HG02610 (cell line): ENCODE measurements around the gene EPHA2.
"Not testable (repeated sequence)": the region's sequence is repeated elsewhere in the genome, so short reads cannot be mapped to it uniquely, and the experiment has no call there.

ENCODE experiments used
- ATAC-seq: cut with Tn5 transposase; IDR thresholded peaks from one replicate; pipeline ENCODE4 v1.9.1; 2021; ENCODE audit warnings: mild to moderate bottlenecking, moderate library complexity; ENCODE audit not compliant: unreplicated experiment

EPHA2 gene

DNA sequence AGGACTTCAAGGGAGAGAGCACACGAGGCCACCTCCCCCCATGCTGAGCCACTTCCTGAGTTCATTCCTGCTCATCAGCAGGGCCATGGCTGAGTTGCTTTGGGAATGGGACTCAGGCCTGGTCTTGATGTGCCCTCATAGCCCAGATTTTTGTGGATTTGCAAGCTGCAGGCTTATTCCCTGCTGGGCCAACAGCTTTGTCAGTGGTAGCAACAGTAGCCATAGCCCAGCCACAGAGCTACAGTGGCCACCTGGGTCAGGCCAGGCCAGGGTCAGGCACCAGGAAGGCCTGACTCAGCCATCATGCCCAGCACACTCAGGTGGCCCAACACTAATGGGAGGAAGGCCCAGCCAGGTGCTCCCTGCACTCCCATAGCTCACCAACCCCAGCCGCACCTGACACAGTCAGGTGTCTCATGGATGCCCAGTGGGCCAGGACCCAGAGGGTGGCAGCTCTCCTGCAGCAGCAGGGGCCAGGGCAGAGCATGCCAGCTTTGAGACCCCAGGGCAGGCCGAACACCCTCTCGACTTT, 33.5 kb downstream of the EPHA2 start:
- ATAC-seq: no peak

DNA sequence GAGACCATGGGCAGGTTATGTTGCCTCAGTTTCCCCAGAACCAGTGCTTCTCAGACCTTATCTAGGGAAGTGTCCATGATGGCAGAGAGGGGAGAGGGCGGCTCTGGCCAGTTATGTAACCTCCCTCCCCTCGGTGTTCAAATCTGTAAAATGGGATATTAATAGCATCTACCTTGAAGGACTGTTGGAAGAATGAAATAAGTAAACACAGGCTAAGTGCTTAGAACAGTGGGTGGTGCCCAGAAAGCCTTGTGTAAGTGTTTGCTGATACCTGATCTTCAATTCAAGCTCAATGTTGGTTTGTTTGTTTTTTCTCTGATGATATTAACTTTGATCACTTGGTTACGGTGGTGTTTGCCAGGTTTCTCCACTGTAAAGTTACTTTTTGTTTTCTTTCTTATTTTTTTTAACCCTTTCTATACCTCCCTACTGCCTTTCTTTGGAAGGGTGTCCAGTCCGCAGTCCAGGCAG, 34.9 kb downstream of the EPHA2 start:
- no peak for ATAC-seq

DNA sequence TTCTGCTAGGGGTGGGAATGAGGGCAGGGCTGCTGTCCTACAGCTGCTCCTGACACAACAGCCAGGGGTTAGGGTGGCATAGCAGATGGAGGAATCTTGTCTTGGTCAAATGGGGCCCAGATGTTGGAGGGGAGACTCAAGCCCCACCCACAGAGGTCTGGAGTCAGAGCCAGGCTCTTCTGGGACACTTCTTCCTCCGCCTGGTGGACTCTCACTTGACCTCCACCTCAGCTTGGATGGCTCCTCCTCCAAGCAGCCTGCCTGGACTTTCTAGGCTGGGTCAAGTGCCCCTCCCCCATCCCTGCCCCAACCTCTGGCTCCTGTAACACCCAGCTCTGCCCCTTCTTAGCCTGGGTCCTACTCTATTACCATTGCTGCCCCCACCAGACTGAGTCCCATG, 35.5 kb downstream of the EPHA2 start:
- no peak for ATAC-seq

DNA sequence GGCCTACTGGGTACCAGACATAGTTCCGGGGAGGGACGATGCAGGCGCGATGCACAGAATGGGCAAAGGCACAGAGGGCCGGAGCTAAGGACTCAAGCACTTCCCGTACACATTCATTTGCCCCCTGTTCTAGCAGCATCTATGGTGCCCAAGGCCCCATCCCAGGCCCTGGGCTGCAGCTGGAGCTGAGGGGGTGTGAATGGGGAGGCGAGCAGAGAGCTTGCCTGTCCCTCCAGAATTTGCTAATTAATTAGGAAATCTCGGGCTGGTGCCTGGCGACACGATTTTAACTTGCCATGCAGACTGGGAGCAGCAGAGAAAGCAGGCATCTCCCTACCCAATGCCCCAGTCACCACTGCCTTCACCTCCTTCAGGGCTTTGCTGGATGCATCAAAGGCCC, 35.9 kb downstream of the EPHA2 start:
- no peak for ATAC-seq

DNA sequence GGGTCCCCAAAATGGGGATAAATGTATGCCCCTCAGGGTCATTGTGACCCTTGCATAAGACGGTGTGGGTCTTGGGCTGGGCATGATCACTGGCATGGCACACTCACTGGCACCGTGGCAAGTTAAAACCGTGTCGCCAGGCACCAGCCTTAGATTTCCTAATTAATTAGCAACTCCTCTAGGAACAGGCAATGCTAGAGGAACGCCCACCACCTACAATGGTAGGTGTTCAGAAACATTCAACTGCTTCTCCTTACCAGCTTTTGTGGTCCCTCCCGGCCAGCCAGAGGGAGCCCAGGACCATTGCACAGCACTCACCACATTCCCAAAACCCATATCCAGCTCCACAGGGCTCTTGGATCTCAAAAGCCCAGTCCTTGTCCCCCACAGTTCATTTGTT, 36.4 kb downstream of the EPHA2 start:
- ATAC-seq: no peak

DNA sequence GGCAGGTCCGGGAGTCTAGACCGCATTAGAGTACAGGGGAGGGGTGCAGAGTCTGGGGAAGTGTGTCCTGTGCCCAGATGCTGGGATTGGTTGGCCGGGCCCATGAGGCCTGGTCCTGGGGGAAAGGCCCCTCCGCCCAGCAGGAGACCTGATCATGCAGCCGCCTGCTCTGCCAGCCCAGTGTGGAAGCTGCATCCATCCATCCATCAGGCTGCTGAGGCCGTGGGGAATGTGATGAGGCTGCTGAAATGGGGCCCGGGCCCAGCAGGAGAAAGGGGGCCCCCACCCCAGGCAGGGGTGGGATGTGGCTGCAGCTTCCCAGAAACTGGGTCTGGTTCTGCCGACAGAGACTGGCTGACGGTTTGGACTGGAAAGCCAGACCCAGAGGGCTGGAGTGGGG, 37.2 kb downstream of the EPHA2 start:
- no peak for ATAC-seq

DNA sequence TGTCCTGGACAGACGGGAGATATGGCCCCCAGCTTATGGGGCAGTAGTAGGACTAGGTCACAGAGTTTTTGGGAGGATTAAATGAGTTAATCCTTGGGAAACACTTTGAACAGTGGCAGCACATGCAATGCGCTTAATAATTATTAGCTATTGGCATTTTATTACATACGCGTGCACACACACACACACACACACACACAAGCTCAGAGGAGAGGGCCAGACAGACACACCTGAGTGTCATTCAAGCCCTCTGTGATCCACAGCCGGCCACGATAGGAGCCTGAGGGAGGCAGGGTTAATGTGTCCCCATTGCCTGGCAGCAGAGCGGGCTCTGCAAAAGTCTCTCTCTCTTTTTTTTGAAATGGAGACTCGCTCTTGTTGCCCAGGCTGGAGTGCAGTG, 37.9 kb downstream of the EPHA2 start:
- no peak for ATAC-seq

DNA sequence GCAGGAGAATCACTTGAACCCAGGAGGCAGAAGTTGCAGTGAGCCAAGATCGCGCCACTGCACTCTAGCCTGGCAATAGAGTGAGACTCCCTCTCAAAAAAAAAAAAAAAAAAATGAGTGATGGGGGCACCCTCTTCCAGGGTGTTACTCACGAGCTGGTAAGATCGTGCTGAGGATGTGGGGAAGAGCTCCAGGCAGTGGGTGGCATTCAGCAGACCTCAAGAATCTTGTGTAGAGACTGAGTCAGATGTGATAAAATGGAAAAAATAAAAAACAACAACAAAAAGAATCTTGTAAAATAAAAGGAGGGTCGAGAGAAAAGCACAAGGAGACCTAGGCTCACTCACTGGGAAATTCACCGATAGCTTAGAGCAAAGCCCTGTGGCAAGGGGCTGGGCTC, 38.5 kb downstream of the EPHA2 start:
- ATAC-seq: no peak

DNA sequence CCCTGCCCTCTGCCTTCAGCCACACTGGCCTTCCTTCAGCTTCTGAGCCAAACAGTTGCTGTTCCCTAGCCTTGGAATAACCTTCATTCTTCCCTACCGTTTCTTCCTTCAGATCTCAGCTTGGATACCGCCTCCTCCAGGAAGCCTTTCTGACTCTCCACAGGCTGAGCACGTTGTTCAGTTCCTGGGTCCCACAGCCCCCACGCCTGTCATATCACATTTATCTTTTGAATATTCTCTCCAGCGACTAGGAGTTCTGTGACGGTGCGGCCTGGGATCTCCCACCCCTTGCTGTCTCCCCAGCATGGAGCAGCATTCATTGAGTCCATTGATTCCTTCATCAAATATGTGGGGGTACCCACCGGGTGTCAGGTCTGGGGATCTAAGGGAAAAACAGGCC, 39.2 kb downstream of the EPHA2 start:
- no peak for ATAC-seq

DNA sequence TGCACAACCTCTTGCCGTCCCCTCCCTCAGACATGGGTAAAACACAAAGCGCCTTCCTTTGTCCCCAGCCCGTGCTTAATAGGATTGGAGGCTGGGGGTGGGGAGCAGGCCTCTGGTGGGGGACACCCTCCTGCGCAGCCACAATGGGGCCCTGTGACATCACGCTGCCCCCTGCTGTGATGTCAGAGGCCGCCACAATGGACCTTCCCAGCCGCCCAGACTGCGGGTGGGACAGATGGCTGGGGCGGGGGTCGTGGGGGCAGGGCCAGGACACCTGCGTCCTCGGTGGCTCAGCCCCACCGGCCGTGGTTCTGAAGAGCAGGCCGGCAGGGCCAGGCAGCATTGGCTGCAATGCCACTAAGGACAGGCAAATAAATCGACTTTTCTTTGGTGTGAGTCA, 39.9 kb downstream of the EPHA2 start:
- ATAC-seq: no peak

DNA sequence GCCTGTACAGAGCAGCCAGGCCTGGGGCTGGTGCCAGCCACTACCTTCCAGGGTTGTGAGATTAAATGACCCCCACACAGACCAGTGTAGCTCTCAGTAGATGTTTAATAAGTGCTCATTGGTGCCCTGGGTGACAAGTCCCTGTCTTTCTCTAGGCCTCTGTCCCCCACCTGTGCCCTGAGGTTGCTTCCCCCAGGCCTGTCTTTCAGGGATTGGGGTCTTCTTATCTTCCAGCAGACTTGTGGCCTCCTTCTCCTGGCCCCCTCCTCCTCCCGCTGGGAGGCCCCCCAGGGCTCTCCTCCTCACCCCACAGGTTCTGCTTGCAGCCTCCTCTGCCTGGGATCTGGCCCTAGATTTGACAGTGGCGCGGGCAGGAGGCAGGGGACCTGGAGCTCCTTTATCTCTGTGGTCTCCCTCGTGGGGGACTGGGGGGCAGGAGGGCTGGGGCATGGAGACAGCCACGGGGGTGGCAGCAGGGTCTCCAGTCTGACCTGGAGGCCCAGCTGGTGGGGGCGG, 40.3 kb downstream of the EPHA2 start:
- ATAC-seq: no peak

DNA sequence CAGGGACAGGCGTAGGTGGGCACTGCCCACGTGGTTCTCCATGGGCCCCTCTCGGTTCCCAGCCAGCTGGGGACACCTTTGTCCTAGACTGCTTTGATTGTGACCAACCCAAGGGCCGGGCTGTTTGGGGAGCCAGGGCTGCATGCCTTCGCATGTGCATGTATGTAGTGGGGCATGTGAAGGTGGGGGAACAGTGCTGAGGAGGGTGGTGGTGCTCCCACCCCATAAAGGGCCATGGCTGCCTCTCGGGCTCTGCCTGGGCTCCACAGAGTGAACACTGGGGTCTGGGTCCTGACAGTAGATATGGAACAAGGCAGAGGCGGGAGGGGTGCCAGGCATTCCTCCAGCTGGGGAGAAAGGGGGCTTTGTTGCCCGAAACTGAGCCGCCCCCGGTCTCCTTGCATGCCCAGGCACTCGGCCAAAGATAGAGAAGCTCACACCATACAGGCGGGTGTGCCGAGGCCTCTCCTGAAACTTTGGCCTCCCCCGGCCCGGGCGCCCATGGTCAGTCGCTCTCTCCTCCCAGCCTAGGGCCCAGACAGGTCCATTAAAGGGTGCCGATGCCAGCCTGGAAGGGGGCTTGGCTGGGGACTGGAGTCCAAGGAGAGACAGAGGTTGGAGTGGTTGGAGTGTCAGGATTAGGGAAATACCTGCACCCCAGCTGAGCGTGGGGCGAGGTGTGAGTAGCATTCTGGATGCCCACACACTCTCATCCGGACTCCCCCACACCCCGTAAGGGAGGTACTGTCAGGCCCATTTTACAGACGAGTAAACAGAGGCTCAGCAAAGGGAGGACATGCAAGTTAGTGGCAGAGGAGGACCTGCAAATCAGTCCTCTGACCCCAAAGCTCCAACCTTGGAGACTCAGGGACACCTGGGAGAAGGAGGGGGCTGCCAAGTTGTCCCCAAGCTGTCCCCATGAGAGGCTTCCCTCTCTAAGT, 41.1 kb downstream of the EPHA2 start:
- no peak for ATAC-seq

DNA sequence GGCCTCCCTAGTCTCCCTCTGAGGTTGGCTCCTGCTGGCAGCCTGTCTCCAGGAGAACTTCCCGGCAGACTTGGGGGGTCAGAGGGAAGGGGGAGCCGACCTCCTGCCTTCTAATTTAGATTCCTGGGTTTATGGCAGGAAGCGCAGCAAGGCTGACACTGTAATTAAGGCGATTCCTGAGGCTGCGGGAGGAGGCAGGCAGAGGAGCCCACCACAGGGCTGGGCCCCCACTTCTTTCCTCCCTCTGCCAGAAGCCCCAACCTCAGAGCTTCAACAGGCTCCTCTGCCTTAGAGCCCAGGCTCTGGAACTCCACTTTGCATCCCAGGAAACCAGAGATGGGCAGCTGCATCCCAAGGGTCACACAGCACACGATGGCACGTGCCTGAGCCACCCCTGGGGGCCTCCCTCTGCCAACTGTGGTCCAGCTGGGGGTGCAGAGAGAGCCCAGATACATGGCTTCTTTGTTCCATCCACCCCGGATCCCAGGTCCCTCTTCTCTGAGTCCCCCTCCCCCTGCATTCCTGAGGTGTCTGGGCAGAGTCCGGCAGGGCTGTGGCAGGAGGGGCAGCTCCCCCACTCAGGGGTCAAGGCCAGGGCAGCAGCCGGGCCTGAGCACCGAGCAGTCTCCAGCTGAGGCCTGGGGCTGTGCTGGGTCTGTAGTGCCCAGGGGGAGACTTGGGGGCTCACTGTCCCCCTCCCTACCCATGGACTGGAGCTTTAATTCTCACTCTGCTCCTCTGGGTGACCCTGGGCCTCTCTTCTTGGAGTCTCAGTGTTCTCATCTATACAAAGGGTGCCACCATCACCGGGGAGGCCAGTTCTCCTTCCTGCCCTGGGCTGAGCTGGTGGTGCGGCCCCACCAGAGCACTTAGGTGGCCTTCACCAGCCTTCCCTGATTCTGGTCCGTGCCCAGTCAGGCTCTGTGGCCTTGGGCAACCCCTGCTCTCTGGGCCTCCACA, 43.0 kb downstream of the EPHA2 start:
- no peak for ATAC-seq

DNA sequence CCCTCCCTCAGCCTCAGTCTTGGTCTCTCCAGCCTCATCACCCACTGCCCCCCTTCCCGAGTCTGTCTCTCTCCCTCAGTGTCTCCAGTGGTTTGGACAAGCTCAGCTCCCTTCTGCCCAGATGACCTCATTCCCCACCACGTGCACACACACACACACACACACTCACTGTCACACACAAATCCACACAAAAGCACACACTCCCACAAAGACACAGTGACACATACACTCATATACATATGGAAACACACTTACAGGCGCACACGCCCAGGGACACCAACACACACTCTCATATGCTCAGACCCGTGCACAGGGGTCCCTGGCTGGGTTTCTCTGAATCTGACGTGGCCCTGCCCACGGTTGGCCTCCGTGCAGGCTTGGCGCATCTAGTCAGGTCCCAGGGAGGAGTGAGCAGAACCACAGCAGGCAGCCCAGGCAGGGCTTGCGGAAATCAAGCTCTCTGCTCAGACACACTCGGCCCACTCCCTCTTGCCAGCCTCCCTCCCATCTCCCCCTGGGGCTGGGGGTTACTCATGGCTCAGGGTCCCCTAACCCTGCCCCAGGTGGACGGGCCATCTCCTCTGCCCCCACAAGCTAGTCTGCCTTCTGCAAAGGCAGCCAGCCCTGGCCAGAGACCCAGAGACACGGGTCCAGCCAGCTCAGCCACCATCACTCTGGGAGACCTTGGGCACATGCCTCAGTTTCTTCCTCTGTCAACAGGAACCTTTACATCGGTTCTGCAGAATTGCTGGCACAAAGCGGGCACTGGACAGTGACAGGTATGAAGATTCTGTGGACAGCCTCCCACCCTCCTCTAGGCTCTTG, 43.9 kb downstream of the EPHA2 start:
- ATAC-seq: no peak

DNA sequence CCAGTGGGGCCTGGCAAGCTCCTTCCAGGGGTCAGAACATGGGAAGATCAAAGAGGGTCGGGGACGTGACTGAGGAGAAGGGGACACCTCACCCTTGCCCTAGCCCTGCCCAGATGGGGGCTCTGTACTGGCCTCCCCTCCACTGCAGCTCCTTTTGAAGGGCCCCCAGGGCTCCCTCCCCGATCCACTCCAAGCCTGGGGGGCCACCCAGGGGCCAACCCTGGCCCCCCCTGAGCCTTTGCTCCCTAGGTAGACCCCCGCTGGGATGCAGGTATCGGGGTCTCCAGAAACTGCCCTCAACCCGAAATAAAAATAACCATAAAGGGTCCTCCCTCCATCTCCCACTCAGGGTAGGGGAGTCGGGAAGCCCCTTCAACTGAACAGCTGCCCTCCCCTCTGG, 45.0 kb downstream of the EPHA2 start:
- ATAC-seq: no peak

DNA sequence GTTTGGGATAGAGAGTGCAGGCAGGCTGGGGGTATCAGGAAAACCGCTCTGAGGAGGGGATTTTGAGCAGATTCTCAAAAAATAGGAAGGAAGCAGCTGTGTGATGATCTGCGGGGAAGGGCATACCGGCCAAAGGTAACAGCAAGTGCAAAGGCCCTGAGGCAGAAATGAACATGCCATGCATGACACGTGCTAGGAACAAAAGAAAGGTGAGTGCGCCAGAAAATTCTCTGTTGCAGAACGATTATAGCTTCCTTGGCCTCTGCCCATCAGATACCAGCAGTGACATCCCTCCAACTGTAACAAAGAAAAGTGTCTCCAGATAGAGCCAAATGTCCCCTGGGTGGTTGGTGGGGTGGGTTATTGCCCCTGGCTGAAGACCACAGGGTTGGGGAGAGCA, 45.4 kb downstream of the EPHA2 start:
- no peak for ATAC-seq

DNA sequence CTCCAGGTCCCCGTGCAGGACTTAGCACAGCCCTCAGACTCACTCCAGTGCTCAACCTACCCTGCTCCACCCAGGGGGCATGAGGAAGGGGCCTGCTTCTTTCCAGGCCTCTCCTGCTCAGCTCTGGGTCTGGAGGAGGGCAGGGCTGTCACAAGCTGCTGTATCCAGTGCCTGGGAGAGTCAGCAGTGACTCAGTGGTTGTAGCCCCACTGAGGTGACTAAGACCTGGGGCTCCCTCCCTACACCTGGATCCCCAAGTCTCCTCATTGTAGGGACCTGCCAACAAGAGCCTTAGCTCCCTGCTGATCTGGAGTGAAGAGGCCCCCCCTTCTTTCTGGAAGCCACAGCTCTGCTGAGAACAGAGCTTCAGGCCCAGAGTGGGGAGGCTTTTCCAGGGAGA, 46.3 kb downstream of the EPHA2 start:
- no peak for ATAC-seq

DNA sequence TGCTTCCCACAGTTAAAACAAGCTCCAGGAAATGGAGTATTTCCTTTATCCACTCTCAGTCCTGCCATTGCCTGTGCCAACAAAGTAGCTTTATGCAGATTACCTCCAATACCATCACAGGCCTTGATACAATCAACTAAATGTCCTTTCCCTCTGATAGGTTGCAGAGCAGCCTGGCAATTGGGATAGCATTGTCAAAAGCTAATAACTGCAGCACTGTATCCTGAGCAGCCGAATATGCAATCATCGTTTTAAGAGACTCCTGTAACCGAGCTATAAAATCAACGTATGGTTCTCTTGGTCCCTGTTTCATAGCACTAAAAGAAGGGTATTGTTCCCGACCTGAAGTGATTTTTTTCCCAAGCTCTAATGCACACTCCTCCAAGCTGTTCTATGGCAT, 48.8 kb downstream of the EPHA2 start:
- ATAC-seq: not testable (repeated sequence)

DNA sequence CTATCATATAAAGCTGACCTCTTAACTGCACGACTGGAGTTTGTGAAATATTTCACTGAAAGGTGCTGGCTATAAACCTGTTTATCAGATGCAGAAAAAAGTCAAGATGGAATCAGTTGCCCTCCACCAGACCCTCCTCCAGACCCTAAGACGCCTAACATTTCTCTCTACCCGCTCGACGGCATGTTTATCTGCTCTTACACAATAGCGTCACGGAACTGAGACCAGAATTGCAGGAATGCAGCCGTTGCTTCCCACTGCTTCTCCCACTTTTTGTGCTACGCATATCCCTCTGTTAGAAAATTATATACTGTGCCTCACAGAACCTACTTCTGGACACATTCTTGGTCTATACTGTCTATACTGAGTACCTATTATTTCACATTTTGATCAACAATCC, 54.2 kb downstream of the EPHA2 start:
- no peak for ATAC-seq

DNA sequence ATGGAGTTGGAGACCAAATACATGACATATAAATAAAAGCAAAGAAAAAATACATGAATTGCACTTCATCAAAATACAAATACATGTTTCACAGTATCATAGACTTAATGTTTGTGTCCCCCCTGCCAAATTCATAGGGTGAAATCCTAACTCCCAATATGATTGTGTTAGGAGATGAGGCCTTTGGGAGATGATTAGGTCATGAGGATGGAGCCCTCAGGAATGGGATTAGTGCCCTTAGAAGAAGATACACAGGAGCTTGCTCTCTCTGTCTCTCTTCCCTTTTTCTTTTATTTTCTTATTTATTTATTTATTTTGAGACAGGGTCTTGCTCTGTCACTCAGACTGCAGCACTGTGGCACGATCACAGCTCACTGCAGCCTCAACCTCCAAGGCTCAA, 56.5 kb downstream of the EPHA2 start:
- ATAC-seq: no peak
